GM10248 (cell line): ENCODE results near the gene WNT11.

Source experiments
- CTCF ChIA-PET: fragments of 300-600 bp; sonication (Branson Sonifier 250); formaldehyde crosslinking; extraction: SDS; loops from one replicate; lab custom pipeline; 2021; ENCODE audit warnings: antibody characterized with exemption; lab: Yijun Ruan, JAX
- POLR2A ChIA-PET: fragments of 350-650 bp; sonication (Branson Sonifier 250); formaldehyde crosslinking; extraction: SDS; loops from one replicate; lab custom pipeline; 2020; ENCODE audit warnings: antibody characterized with exemption; lab: Yijun Ruan, JAX
- DNase-seq: peaks from one replicate; pipeline ENCODE4 v3.0.0; 2012; ENCODE audit errors: extremely low spot score
- TF ChIP-seq, protein P1 (sequence below): IDR thresholded peaks from 2 replicates; pipeline ENCODE4 v1.5.1; 2012; ENCODE audit warnings: mild to moderate bottlenecking, low read depth; ENCODE audit errors: extremely low read depth, missing control alignments, control extremely low read depth

The WNT11 gene

DNA sequence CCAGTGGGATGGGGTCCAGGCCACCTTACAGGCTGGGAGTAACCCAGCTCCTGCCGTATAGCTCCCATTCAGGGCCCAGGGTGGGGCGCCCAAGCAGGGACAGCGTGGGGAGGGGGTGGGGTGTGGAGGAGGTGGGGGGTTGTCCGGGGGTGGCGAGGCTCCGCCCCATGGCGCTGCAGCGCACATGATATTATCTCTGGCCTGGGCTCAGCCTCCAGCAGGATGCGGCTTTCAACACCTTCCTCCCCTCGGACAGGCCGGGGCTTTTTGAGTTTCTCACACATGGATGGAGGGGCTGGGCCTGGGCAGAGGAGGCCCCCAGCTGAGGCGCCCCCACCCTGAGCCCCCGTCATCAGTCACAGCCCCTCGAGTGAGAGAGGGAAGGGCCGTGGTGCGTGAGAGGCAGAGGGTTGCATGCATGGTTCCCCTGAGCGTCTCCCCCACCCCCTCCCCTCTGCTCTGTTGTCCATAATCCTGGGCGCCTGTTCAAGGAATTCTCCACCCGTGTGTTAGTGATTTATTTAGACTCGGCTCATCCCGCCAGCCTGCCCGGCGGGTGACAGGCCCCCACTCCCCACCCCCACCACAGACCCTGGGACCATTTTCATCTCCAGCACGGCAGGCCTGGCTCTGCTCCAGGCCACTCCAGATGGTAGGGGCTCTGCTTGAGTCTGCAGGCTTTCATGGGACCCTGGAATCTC lies 44.9 kb downstream of the WNT11 start:
- TF ChIP-seq, protein P1, sequence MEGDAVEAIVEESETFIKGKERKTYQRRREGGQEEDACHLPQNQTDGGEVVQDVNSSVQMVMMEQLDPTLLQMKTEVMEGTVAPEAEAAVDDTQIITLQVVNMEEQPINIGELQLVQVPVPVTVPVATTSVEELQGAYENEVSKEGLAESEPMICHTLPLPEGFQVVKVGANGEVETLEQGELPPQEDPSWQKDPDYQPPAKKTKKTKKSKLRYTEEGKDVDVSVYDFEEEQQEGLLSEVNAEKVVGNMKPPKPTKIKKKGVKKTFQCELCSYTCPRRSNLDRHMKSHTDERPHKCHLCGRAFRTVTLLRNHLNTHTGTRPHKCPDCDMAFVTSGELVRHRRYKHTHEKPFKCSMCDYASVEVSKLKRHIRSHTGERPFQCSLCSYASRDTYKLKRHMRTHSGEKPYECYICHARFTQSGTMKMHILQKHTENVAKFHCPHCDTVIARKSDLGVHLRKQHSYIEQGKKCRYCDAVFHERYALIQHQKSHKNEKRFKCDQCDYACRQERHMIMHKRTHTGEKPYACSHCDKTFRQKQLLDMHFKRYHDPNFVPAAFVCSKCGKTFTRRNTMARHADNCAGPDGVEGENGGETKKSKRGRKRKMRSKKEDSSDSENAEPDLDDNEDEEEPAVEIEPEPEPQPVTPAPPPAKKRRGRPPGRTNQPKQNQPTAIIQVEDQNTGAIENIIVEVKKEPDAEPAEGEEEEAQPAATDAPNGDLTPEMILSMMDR, result no peak
- no peak for DNase-seq
- ChIA-PET POLR2A (interaction anchor here (0.6 kb wide), 1 partner anchor 392 kb away, joined by 3 read pairs; no protein-coding TSS in a partner anchor), CTCF (interaction anchor here (1.5 to 2.2 kb wide), 2 partner anchors 9 kb away, joined by 5 to 16 read pairs; no protein-coding TSS in a partner anchor)

DNA sequence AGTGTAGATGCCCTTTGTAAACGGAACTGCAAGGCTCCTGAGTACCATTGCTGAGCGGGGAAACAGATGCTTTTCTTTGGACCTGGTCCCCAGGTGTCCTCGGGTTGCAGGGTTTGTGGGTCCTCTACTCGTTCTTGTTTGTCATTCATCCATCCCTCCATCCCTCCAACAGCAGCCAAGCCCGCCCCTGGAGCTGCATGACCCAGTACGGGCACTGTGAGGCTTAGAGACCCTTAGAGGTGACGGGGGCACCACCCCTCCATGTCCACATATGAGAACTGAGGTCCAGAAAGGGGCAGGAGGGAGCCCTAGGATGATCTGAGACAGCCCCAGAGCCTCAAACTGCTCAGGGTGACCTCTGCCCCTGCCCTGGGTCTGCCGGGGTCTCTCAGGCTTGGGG lies 45.4 kb downstream of the WNT11 start:
- no peak for DNase-seq
- TF ChIP-seq, protein P1, result no peak
- CTCF ChIA-PET, result interaction anchor here (0.8 to 1.5 kb wide), 2 partner anchors 9 to 47 kb away, joined by 4 to 5 read pairs; no protein-coding TSS in a partner anchor
- POLR2A ChIA-PET, result no interaction called here

DNA sequence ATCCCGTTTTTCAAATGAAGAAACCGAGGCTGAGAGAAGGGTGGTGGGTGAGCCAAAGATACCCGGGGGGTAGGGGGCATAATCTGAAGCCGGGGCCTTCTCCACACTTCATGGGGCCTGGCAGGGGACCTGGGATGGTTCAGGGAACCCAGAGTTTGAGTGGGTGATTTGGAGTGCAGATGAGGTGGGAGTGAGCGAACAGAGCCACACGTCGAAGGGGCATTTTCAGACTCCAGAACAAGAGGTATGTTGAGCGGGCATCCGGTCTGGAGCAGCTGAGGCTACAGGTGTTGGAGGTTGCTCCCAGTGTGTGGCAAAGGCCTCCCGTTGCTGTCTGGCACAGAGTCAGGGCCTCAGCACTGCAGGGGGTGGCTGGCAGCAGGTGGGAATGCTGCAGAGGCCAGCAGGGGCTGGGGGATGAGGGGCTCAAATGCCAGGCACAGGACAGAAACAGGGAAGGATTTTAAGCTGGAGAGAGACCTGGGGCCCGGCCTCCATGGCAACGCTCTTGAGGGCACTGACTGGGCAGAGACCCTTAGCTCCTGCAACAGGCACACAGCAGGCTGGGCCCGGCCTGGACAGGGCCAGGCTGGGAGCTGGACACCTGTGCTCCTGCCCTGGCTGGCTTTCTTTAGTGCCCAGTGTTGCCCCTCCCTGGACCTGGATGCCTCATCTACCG lies 46.2 kb downstream of the WNT11 start:
- CTCF ChIA-PET, result interaction anchor here (0.8 to 1.5 kb wide), 2 partner anchors 8 to 48 kb away, joined by 4 to 5 read pairs; no protein-coding TSS in a partner anchor

DNA sequence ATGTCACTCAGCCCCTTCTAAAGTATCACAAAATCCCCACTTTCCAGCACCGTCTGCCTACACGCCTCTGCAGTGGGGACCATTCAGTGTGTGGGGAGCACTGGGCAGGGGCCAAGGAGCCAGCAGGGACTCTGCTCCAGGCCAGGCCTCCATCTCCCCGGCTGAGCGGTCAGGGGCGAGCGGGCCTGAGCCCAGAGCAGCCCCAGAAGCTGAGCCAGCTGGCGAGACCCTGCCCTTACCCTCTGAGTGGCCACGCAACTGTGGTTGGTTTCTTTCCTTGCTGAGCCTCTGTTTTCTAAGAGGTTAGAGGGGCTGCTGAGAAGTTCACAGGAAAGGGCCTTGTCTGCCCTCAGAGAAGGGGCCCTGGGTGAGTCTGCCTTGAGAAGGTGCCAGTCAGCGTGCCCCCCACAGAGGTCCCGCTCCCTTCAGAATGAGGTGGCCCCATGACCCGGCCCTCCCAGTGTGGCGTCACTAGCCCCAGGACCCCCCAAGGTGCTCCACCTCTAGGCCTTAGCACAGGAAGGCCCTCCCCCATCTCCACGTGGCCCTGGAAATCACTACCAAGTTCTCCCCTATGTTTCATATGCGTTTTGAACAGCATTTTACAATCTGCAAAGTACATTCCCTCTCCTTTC lies 46.9 kb downstream of the WNT11 start:
- CTCF ChIA-PET, result no interaction called here

More for the DNA sequence above, 46.2 kb downstream of the WNT11 start:
- POLR2A ChIA-PET, result no interaction called here
- TF ChIP-seq, protein P1, result no peak
- DNase-seq, result no peak

DNA sequence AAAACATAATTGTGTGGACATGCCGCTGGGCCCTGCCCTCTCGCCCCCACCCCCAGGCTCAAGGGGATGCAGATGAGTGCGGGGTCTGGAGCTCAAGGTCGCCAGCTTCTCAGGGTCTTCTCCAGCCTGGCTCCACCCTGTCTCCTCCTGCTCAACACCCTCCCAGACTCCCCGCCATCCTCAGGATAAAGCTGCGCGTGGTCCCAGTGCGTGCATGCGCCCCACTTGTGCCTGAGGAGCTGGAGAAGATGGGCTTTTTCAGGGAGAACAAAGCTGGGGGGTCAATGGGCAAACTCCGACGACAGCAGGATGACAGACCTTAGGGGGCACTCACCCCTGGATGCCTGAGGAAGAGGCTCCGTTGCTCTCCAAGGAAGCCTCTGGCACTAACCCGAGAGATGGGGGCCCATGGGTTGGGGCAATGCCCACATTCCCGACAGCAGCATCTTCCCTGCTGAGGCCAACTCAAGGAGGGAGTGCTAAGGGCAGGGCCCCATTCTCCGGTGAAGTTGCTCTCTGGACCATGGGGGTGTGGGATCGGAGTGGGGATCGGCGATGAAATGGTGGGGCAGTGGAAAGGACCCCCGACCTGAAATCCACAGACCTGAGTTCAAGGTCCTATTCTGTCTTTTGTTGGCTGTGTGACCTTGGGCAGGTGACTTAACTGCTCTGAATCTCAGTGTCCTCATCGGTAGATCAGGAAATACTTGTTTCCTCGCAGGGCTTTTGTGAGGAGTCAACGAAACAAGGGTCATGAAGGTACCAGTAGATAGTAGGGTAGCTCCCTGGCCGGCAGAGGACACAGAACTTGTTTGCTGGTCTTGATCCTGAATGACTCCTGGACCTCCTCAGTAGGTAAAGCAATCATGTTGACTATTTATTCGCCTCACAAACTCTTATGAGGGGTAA lies 47.7 kb downstream of the WNT11 start:
- no peak for DNase-seq
- TF ChIP-seq, protein P1, result no peak
- POLR2A ChIA-PET, result no interaction called here
- CTCF ChIA-PET, result no interaction called here

More for the DNA sequence above, 46.9 kb downstream of the WNT11 start:
- TF ChIP-seq, protein P1, result no peak
- no peak for DNase-seq
- POLR2A ChIA-PET, result no interaction called here
